SK-N-SH treated with all-trans-retinoic acid at 6 μM for 48 hours (cell line): Measurements from ENCODE around the gene ERN1.

ENCODE experiments used
- ARNTL ChIP-seq: fragments of 450-650 bp; formaldehyde crosslinking; IDR thresholded peaks from 2 replicates; pipeline ENCODE4 v1.5.0; 2020; ENCODE audit warnings: low read depth, mild to moderate bottlenecking, moderate library complexity, borderline replicate concordance
- BACH2 ChIP-seq: fragments of 250-450 bp; sonication (Bioruptor Pico); IDR thresholded peaks from 2 replicates; pipeline ENCODE4 v1.9.0; 2021; ENCODE audit warnings: mild to moderate bottlenecking, borderline replicate concordance
- CREB5 ChIP-seq: fragments of 250-450 bp; sonication (Bioruptor Pico); IDR thresholded peaks from 2 replicates; pipeline ENCODE4 v1.5.1; 2020; ENCODE audit warnings: low read depth, mild to moderate bottlenecking, moderate library complexity
- CSDC2 ChIP-seq: fragments of 250-450 bp; sonication (Bioruptor Pico); IDR thresholded peaks from 2 replicates; pipeline ENCODE4 v1.5.0; 2020; ENCODE audit warnings: mild to moderate bottlenecking, moderate library complexity
- ESRRG ChIP-seq: fragments of 250-450 bp; sonication (Bioruptor Pico); IDR thresholded peaks from 2 replicates; pipeline ENCODE4 v1.6.1; 2021; ENCODE audit warnings: mild to moderate bottlenecking
- OSR1 ChIP-seq: fragments of 250-450 bp; sonication (Bioruptor Pico); IDR thresholded peaks from 2 replicates; pipeline ENCODE4 v1.8.0; 2022; ENCODE audit warnings: moderate library complexity, mild to moderate bottlenecking, inconsistent platforms
- PATZ1 ChIP-seq: fragments of 250-450 bp; sonication (Bioruptor Pico); IDR thresholded peaks from 2 replicates; pipeline ENCODE4 v1.8.0; 2020; ENCODE audit warnings: mild to moderate bottlenecking, moderate library complexity, borderline replicate concordance
- RARB ChIP-seq: fragments of 250-450 bp; sonication (Bioruptor Pico); IDR thresholded peaks from 2 replicates; pipeline ENCODE4 v1.8.0; 2021; ENCODE audit warnings: mild to moderate bottlenecking, moderate library complexity
- SNAI2 ChIP-seq: fragments of 250-450 bp; sonication (Bioruptor Pico); IDR thresholded peaks from 2 replicates; pipeline ENCODE4 v1.5.0; 2020; ENCODE audit warnings: mild to moderate bottlenecking, moderate library complexity
- ZFP30 ChIP-seq: fragments of 450-650 bp; formaldehyde crosslinking; IDR thresholded peaks from 2 replicates; pipeline ENCODE4 v1.5.0; 2022; ENCODE audit warnings: mild to moderate bottlenecking, moderate library complexity
- ZNF70 ChIP-seq: fragments of 450-650 bp; formaldehyde crosslinking; IDR thresholded peaks from 2 replicates; pipeline ENCODE4 v1.5.0; 2020; ENCODE audit warnings: mild to moderate bottlenecking, moderate library complexity
- ZNF8 ChIP-seq: fragments of 450-650 bp; formaldehyde crosslinking; IDR thresholded peaks from 2 replicates; pipeline ENCODE4 v1.5.0; 2020; ENCODE audit warnings: mild to moderate bottlenecking, moderate library complexity

- TF ChIP-seq PATZ1 (no peak), CSDC2 (CRISPR knock-in tag) (no peak), CREB5 (CRISPR knock-in tag) (no peak), ZNF8 (no peak), ESRRG (no peak), OSR1 (no peak), ARNTL (no peak), RARB (CRISPR knock-in tag) (no peak), ZFP30 (no peak), ZNF70 (CRISPR knock-in tag) (no peak), SNAI2 (CRISPR knock-in tag) (no peak), BACH2 (CRISPR knock-in tag) (no peak)
These were observed 97.9 kb downstream of the ERN1 start for GRCh38 chr17:64032081-64032480.
